Peyer's patch (tissue), 4 donors: ENCODE results near the gene ANKH. TPM values are rescaled to one million over a fixed set of nuclear protein-coding genes. Genes with fewer than 3 reads are reported as not detected.

Experiments used
- DNase-seq, 3 donors: peaks; one replicate each; pipeline ENCODE4 v3.0.0-alpha.2; 2017 to 2019
- H3K27ac ChIP-seq, 4 donors: fragments of 200-600 bp; sonication (generic); one replicate each; pipeline ENCODE4 v1.5.1; 2016 to 2019
- H3K27me3 ChIP-seq, 2 donors: fragments of 200-600 bp; sonication (generic); one replicate each; pipeline ENCODE4 v1.5.1; 2019
- H3K36me3 ChIP-seq, 3 donors: fragments of 200-600 bp; sonication (generic); one replicate each; pipeline ENCODE4 v1.5.1; 2016 to 2019
- H3K4me1 ChIP-seq, 4 donors: fragments of 200-600 bp; sonication (generic); one replicate each; pipeline ENCODE4 v1.5.1; 2016 to 2019
- H3K4me3 ChIP-seq, 4 donors: fragments of 200-600 bp; sonication (generic); 1 replicate in 3 of 4; 2 replicates in 1 of 4; pipeline ENCODE4 v1.5.1; 2016 to 2019; ENCODE audit warnings: mild to moderate bottlenecking in 1 of 4
- H3K9me3 ChIP-seq, 4 donors: fragments of 200-600 bp; sonication (generic); one replicate each; pipeline ENCODE4 v1.5.1; 2016 to 2019; ENCODE audit warnings: mild to moderate bottlenecking in 1 of 4
- POLR2A ChIP-seq, 2 donors: fragments of 450-650 bp; IDR thresholded peaks; one replicate each; pipeline ENCODE4 v1.5.1; 2017; ENCODE audit warnings: antibody characterized with exemption in 2 of 2, mild to moderate bottlenecking in 2 of 2, moderate library complexity in 2 of 2
- total RNA-seq, 4 donors: library from RNA; depleted of rRNA; stranded (reverse); fragments of >200 nt; gene quantifications; one replicate each; pipeline ENCODE4 v1.1.0, GENCODE V29; 2016
- TF ChIP-seq, protein P1 (sequence below), 6 experiments: fragments of 450-650 bp in 4 of 6; fragments of 200-600 bp in 2 of 6; sonication (generic) in 1 of 6; IDR thresholded peaks; one replicate each; pipeline ENCODE4 v1.5.1; 2017 to 2019; ENCODE audit warnings: antibody characterized with exemption in 6 of 6, mild to moderate bottlenecking in 3 of 6, moderate library complexity in 1 of 6

ANKH gene
- total RNA-seq, 4 donors from 2014 or later = 28.9 to 98.0 (median 96.1) TPM

DNA sequence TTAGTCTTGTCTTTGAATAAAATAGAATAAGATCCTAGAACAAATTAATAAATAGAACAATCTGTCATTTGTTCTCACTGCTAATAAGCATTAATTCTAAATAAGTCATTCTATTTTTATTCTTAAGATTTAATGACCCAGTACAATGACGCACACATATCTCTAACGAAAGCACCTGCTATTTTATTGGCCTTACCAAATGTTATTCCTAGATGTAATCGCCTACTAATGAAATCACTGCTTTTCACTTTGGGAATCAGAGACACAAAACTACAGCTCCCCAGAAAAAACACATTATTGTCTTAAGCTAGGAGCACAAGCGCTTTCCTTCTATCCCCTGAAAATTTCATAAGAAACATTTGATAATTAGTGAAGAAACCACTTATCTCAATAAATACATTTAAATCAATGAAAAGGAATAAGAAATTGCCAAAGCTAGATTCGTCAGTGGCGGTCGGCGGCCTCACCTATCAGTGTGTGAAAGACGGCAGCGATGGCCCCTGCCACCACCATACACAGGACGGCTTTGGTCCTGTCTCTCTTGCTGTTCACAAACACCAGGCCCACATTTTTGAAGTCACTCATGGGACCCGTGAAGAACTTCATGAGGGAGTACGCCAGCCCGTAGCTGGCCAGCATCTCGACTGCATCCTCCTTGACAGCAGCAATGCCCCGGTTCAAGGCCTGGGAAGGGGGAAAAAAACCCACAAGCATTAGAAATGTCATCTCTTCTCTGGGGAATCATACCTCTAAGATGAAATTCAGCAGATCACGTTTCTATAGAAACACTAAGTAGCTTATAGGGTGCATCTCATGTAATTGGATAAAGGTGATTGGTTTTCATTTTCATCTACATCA is 102.8 kb downstream of the ANKH start:
- Histone ChIP-seq H3K36me3 (peaks cover 0 to 5% (median 0%) of the 10 kb centered on the region in 3 donors), H3K9me3 (no peaks in the 10 kb centered on the region), H3K4me1 (no peaks in the 10 kb centered on the region), H3K4me3 (no peak overlapping the region), H3K27me3 (no peaks in the 10 kb centered on the region), H3K27ac (no peak overlapping the region)
- TF ChIP-seq POLR2A (IDR thresholded peaks at IDR 0.05) = no peak
- TF ChIP-seq, protein P1, sequence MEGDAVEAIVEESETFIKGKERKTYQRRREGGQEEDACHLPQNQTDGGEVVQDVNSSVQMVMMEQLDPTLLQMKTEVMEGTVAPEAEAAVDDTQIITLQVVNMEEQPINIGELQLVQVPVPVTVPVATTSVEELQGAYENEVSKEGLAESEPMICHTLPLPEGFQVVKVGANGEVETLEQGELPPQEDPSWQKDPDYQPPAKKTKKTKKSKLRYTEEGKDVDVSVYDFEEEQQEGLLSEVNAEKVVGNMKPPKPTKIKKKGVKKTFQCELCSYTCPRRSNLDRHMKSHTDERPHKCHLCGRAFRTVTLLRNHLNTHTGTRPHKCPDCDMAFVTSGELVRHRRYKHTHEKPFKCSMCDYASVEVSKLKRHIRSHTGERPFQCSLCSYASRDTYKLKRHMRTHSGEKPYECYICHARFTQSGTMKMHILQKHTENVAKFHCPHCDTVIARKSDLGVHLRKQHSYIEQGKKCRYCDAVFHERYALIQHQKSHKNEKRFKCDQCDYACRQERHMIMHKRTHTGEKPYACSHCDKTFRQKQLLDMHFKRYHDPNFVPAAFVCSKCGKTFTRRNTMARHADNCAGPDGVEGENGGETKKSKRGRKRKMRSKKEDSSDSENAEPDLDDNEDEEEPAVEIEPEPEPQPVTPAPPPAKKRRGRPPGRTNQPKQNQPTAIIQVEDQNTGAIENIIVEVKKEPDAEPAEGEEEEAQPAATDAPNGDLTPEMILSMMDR (IDR thresholded peaks at IDR 0.05) = no peak
- DNase-seq = no peak

DNA sequence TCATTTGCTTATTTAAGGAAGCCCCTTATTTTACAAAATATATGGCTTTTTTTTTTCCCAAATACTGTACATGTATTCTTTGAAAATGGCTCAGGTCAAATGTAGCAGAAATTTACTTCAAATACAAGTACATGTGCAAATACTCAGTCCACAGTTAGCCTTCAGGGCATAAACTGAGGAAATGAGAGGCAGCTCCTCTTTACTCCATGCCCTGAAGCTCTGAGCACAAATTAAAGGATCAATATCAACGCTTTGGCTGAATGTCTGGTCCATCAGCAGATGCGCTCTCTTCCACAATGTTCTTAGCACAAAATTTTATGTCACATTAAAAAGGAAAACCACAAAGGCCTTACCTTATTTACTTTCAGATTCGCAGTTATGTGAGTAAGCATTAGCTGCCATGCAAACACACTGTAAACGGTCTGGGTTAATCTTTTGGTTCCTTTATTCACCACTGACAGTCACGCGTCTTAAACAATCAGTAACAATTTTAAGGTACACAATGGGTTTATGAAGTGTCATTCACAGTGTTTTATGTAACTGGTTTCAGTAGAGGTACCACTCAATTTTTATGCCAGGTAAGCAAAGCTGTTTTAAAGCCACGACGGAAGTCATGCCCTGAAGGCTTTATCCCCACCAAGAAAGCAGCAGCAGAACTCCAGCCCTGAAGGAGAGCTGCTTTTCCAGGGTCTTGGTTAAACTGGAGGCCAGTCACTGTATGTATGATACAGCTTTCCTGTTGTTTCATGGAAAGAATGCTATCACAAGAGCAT is 103.7 kb downstream of the ANKH start:
- H3K27ac ChIP-seq = no peak overlapping the region

DNA sequence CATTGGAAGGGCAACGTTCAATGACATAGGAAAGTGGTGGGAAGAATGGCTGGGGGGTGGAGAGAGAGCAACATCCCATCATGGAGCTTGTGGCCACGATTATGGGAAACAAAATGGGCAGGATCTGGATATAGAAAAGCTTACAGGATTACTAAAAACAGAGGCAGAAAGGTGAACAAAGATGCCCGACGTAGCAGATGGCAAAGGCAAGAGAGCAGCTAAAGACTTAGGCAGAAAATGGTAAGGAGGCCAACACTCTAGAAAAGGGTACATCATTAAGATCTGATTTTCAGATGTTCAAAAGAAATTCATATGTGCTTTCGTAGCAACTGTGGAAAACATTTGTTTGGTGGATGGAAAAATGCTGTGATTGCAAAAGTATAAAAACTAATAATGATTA is 104.5 kb downstream of the ANKH start:
- H3K4me1 ChIP-seq = no peaks in the 10 kb centered on the region
- no peak for TF ChIP-seq POLR2A (IDR thresholded peaks at IDR 0.05)
- TF ChIP-seq, protein P1 (IDR thresholded peaks at IDR 0.05) = no peak
- H3K27ac ChIP-seq = no peak overlapping the region
- H3K9me3 ChIP-seq = no peaks in the 10 kb centered on the region
- DNase-seq = no peak
- no peaks in the 10 kb centered on the region for H3K27me3 ChIP-seq
- peaks cover 0 to 5% (median 0%) of the 10 kb centered on the region in 3 donors for H3K36me3 ChIP-seq
- H3K4me3 ChIP-seq = no peak overlapping the region

More for the DNA sequence above, 103.7 kb downstream of the ANKH start:
- H3K36me3 ChIP-seq = peaks cover 0 to 5% (median 0%) of the 10 kb centered on the region in 3 donors
- TF ChIP-seq POLR2A (IDR thresholded peaks at IDR 0.05) = no peak
- TF ChIP-seq, protein P1 (IDR thresholded peaks at IDR 0.05) = no peak
- H3K27me3 ChIP-seq = no peaks in the 10 kb centered on the region
- H3K9me3 ChIP-seq = no peaks in the 10 kb centered on the region
- H3K4me1 ChIP-seq = no peaks in the 10 kb centered on the region
- H3K4me3 ChIP-seq = no peak overlapping the region
- DNase-seq = no peak

DNA sequence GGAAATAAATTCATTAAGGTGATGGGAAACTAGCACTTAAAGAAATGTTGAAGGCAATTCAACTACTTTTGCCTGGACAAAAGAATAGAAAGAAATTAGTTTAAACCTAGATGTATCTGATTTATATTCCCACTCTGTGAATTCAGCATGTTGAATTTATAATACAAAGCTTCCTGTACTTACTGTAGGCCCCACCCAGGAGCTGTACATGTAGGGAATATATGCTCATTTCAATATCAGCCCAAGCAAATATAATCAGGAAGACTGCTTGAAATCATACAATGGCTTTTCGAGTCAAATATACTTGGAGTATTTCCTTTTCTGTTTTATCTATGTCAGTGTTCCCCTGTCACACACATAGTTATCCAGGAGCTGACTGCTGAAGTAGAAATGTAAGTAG is 105.0 kb downstream of the ANKH start:
- peaks cover 0 to 5% (median 0%) of the 10 kb centered on the region in 3 donors for H3K36me3 ChIP-seq
- TF ChIP-seq, protein P1 (IDR thresholded peaks at IDR 0.05) = no peak
- TF ChIP-seq POLR2A (IDR thresholded peaks at IDR 0.05) = no peak
- H3K27me3 ChIP-seq = no peaks in the 10 kb centered on the region
- DNase-seq = no peak
- H3K4me1 ChIP-seq = no peaks in the 10 kb centered on the region
- no peak overlapping the region for H3K4me3 ChIP-seq
- H3K27ac ChIP-seq = no peak overlapping the region
- H3K9me3 ChIP-seq = no peaks in the 10 kb centered on the region

DNA sequence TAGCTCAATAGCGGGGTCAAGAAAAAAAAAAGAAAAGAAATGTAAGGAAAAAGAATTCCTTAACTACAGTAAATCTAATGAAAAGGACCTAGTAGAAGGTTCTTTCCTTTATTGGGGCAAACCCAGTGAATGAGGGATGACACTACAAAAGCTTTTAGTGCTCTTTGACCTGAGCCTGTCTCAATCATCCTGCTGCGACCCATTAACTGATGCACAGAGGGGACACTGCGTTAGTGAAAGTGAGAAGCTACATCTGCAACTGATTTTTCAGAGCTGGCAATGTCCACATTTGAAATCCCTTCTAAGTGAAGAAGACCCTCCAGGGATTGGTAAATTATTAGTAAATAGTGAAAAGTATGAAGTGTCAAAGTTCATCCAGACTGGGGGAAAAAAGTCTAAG is 106.0 kb downstream of the ANKH start:
- H3K4me1 ChIP-seq = no peaks in the 10 kb centered on the region
- H3K9me3 ChIP-seq = no peaks in the 10 kb centered on the region
- peaks cover 0 to 5% (median 0%) of the 10 kb centered on the region in 3 donors for H3K36me3 ChIP-seq
- DNase-seq = no peak
- TF ChIP-seq POLR2A (IDR thresholded peaks at IDR 0.05) = no peak
- TF ChIP-seq, protein P1 (IDR thresholded peaks at IDR 0.05) = no peak
- no peaks in the 10 kb centered on the region for H3K27me3 ChIP-seq
- H3K27ac ChIP-seq = no peak overlapping the region
- H3K4me3 ChIP-seq = no peak overlapping the region
